Prostate gland (tissue), 2 donors: Measurements from ENCODE around the gene PROM2.

ENCODE experiments used
- CTCF ChIP-seq, 4 experiments: fragments of 200-600 bp in 2 of 4; fragments of 450-650 bp in 2 of 4; sonication (generic) in 2 of 4; IDR thresholded peaks; 1 replicate in 3 of 4; 2 replicates in 1 of 4; pipeline ENCODE4 v1.5.1; 2016 to 2019; ENCODE audit warnings: antibody characterized with exemption in 4 of 4, mild to moderate bottlenecking in 2 of 4, moderate library complexity in 2 of 4
- POLR2A ChIP-seq: fragments of 450-650 bp; IDR thresholded peaks from one replicate; pipeline ENCODE4 v1.6.1; 2016; ENCODE audit warnings: antibody characterized with exemption, mild to moderate bottlenecking

GRCh38 chr2:95299961-95300360 is 25.7 kb downstream of the PROM2 start:
- TF ChIP-seq CTCF (IDR thresholded peaks at IDR 0.05) = no peak
- TF ChIP-seq POLR2A = no peak
